ENCODE data around the gene EFNA1. TPM values are rescaled to one million over a fixed set of nuclear protein-coding genes. Genes with fewer than 3 reads are reported as not detected.
"Not testable (repeated sequence)": the region's sequence is repeated elsewhere in the genome, so short reads cannot be mapped to it uniquely, and the experiment has no call there.

Gene EFNA1
- total RNA-seq, 2 donors from 2014 or later = 85.1 to 132 TPM

- Histone ChIP-seq H3K36me3 (no peaks in the 10 kb centered on the region), H3K27me3 (replicated peaks; ENCODE audit: insufficient read depth) (no peaks in the 10 kb centered on the region), H3K27ac (no peak overlapping the region), H3K9me3 (no peaks in the 10 kb centered on the region), H3K4me1 (replicated peaks) (no peaks in the 10 kb centered on the region), H3K4me3 (no peak overlapping the region)
- 40% methylated on average over 4 of the region's 4 CpGs for WGBS
- intact Hi-C loops (cut with DNase I) = no loop called here
- no peak for TF ChIP-seq POLR2AphosphoS5 (IDR thresholded peaks at IDR 0.05)
- TF ChIP-seq POLR2A (IDR thresholded peaks at IDR 0.05) = no peak
- TF ChIP-seq CTCF (IDR thresholded peaks at IDR 0.05) = no peak
- DNase-seq (ENCODE audit: low spot score) = no peak
These were observed 10.1 kb upstream of the EFNA1 start for GRCh38 chr1:155117610-155118009.

- not testable (repeated sequence) for H3K27me3 ChIP-seq (replicated peaks; ENCODE audit: insufficient read depth); H3K27ac ChIP-seq
- 90% methylated on average over 7 of the region's 7 CpGs for WGBS
These were observed 9.6 kb upstream of the EFNA1 start for GRCh38 chr1:155118090-155118489.

GRCh38 chr1:155120253-155120652, 7.4 kb upstream of the EFNA1 start:
- Histone ChIP-seq H3K27me3 (replicated peaks; ENCODE audit: insufficient read depth) (no peaks in the 10 kb centered on the region), H3K27ac (peak overlapping the region; percentile 63 to 72), H3K4me3 (no peak overlapping the region), H3K9me3 (no peaks in the 10 kb centered on the region), H3K4me1 (replicated peaks) (no peaks in the 10 kb centered on the region), H3K36me3 (no peaks in the 10 kb centered on the region)
- TF ChIP-seq CTCF (IDR thresholded peaks at IDR 0.05) (no peak), POLR2AphosphoS5 (IDR thresholded peaks at IDR 0.05) (peak; percentile 81), POLR2A (IDR thresholded peaks at IDR 0.05) (peak; percentile 45)
- intact Hi-C loops (cut with DNase I) = no loop called here
- WGBS = 44% methylated on average over 6 of the region's 6 CpGs
- peak; percentile 54 for DNase-seq (ENCODE audit: low spot score)

More at GRCh38 chr1:155118090-155118489, 9.6 kb upstream of the EFNA1 start:
- H3K4me1 ChIP-seq (replicated peaks); H3K4me3 ChIP-seq; DNase-seq (ENCODE audit: low spot score); H3K36me3 ChIP-seq; intact Hi-C loops (cut with DNase I); H3K9me3 ChIP-seq: not testable (repeated sequence)

GRCh38 chr1:155121249-155121648, 6.4 kb upstream of the EFNA1 start:
- DNase-seq (ENCODE audit: low spot score) = no peak
- H3K27ac ChIP-seq = peak overlapping the region in 1 of 2 donors; percentile 72
- TF ChIP-seq POLR2A (IDR thresholded peaks at IDR 0.05) = no peak
- TF ChIP-seq CTCF (IDR thresholded peaks at IDR 0.05) = no peak
- TF ChIP-seq POLR2AphosphoS5 (IDR thresholded peaks at IDR 0.05) = no peak
- no peaks in the 10 kb centered on the region for H3K9me3 ChIP-seq
- no peaks in the 10 kb centered on the region for H3K36me3 ChIP-seq
- peaks cover 6% of the 10 kb centered on the region for H3K4me1 ChIP-seq (replicated peaks)
- WGBS = 85% methylated on average over 2 of the region's 2 CpGs
- intact Hi-C loops (cut with DNase I) = no loop called here
- H3K4me3 ChIP-seq = no peak overlapping the region
- H3K27me3 ChIP-seq (replicated peaks; ENCODE audit: insufficient read depth) = no peaks in the 10 kb centered on the region

- DNase-seq (ENCODE audit: low spot score) = no peak
- TF ChIP-seq POLR2AphosphoS5 (IDR thresholded peaks at IDR 0.05) (no peak), CTCF (IDR thresholded peaks at IDR 0.05) (no peak), POLR2A (IDR thresholded peaks at IDR 0.05) (no peak)
- Histone ChIP-seq H3K4me3 (no peak overlapping the region), H3K36me3 (no peaks in the 10 kb centered on the region), H3K9me3 (no peaks in the 10 kb centered on the region), H3K27me3 (replicated peaks; ENCODE audit: insufficient read depth) (no peaks in the 10 kb centered on the region), H3K27ac (no peak overlapping the region), H3K4me1 (replicated peaks) (peaks cover 6% of the 10 kb centered on the region)
- 80% methylated on average over 2 of the region's 2 CpGs for WGBS
- intact Hi-C loops (cut with DNase I) = no loop called here
These were observed 5.4 kb upstream of the EFNA1 start for GRCh38 chr1:155122308-155122707.
